HCT116 (cell line): ENCODE results near the gene FNDC11. TPM values are rescaled to one million over a fixed set of nuclear protein-coding genes. Genes with fewer than 3 reads are reported as not detected.

Experiments used
- ATAC-seq: fragments of 200-7000 bp; cut with Tn5 transposase; 2 replicates; pipeline ENCODE4 v1.9.1; 2020; ENCODE audit warnings: mild to moderate bottlenecking, moderate library complexity
- BruUV-seq: library from RNA; stranded (reverse); fragments of 400-500 nt; replicated peaks from 2 replicates; lab custom pipeline; 2021; lab: Mats Ljungman, UMichigan
- CTCF ChIA-PET: fragments of 300-600 bp; sonication (Branson Sonifier 250); formaldehyde crosslinking; loops from one replicate; lab custom pipeline; 2021; ENCODE audit warnings: antibody characterized with exemption; lab: Charles Lee
- POLR2A ChIA-PET: fragments of 300-600, 350-600 bp; sonication (Branson Sonifier 250); formaldehyde crosslinking; loops from one replicate; lab custom pipeline; 2021; ENCODE audit warnings: antibody characterized with exemption; lab: Charles Lee
- RAD21 ChIA-PET, 2 experiments: fragments of 300-600 bp; sonication (Branson Sonifier 250); formaldehyde crosslinking; loops; one replicate each; lab custom pipeline; 2023; ENCODE audit warnings: low total read pairs in 2 of 2; ENCODE audit not compliant: uncharacterized antibody in 2 of 2, unreplicated experiment in 2 of 2, low non-redundant PET in 1 of 2; lab: Charles Lee
- DNase-seq: peaks from one replicate; pipeline ENCODE4 v3.0.0-alpha.2; 2010; ENCODE audit warnings: low read depth, low spot score
- H2AFZ ChIP-seq: fragments of 200-600 bp; shearing (Covaris generic), sonication (generic); 2 replicates; pipeline ENCODE4 v1.6.1; 2017; ENCODE audit warnings: low read depth, mixed run types, mixed read lengths, antibody characterized with exemption, low read length; ENCODE audit not compliant: poor library complexity, severe bottlenecking
- H3K27ac ChIP-seq: 2 replicates; pipeline ENCODE4 v1.5.1; 2012; ENCODE audit warnings: low read depth, low read length
- H3K27me3 ChIP-seq: fragments of 200-600 bp; sonication (generic); 2 replicates; pipeline ENCODE4 v1.6.1; 2016; ENCODE audit warnings: mixed run types, low read length, mixed read lengths; ENCODE audit not compliant: insufficient read depth
- H3K36me3 ChIP-seq, 2 experiments: fragments of 200-500 bp in 1 of 2; fragments of 200-600 bp in 1 of 2; sonication (Bioruptor generic) in 1 of 2; sonication (generic) in 1 of 2; 2 replicates each; pipeline versions ENCODE4 v1.5.1 to v1.6.1; 2014 to 2016; ENCODE audit warnings: low read length in 2 of 2, inconsistent platforms in 1 of 2, mixed read lengths in 1 of 2, mixed run types in 1 of 2; ENCODE audit not compliant: insufficient read depth in 2 of 2, control insufficient read depth in 1 of 2
- H3K4me1 ChIP-seq, 2 experiments: fragments of 200-600 bp in 1 of 2; sonication (generic) in 1 of 2; 2 replicates each; pipeline versions ENCODE4 v1.5.1 to v1.6.1; 2012 to 2017; ENCODE audit warnings: low read length in 2 of 2, inconsistent platforms in 1 of 2, mild to moderate bottlenecking in 1 of 2, mixed read lengths in 1 of 2, mixed run types in 1 of 2, moderate library complexity in 1 of 2; ENCODE audit not compliant: insufficient read depth in 2 of 2, control insufficient read depth in 1 of 2
- H3K4me2 ChIP-seq: fragments of 200-600 bp; sonication (generic); 2 replicates; pipeline ENCODE4 v1.6.1; 2017; ENCODE audit warnings: mixed run types, low read length, mixed read lengths
- H3K4me3 ChIP-seq, 2 experiments: fragments of 200-600 bp in 1 of 2; sonication (generic) in 1 of 2; replicated peaks in 1 of 2; 2 replicates each; pipeline ENCODE4 v1.5.1; 2011 to 2016; ENCODE audit warnings: low read length in 2 of 2, control low read depth in 1 of 2, low read depth in 1 of 2, mild to moderate bottlenecking in 1 of 2, mixed read lengths in 1 of 2, mixed run types in 1 of 2
- H3K79me2 ChIP-seq: fragments of 200-600 bp; sonication (generic); 2 replicates; pipeline ENCODE4 v1.6.1; 2017; ENCODE audit warnings: mild to moderate bottlenecking, mixed run types, low read length, moderate library complexity, mixed read lengths; ENCODE audit not compliant: insufficient read depth
- H3K9ac ChIP-seq: fragments of 200-600 bp; sonication (generic); 2 replicates; pipeline ENCODE4 v1.6.1; 2016; ENCODE audit warnings: low read length, mixed read lengths
- H3K9me2 ChIP-seq: fragments of 200-600 bp; sonication (generic), shearing (Covaris generic); 2 replicates; pipeline ENCODE4 v1.6.1; 2017; ENCODE audit warnings: mixed run types, mild to moderate bottlenecking, moderate library complexity; ENCODE audit not compliant: insufficient read depth
- H3K9me3 ChIP-seq, 2 experiments: fragments of 200-500 bp in 1 of 2; fragments of 200-600 bp in 1 of 2; sonication (Bioruptor generic) in 1 of 2; sonication (generic) in 1 of 2; 2 replicates each; pipeline ENCODE4 v1.6.1; 2014 to 2017; ENCODE audit warnings: low read length in 2 of 2, mixed read lengths in 2 of 2, inconsistent platforms in 1 of 2, low read depth in 1 of 2, mild to moderate bottlenecking in 1 of 2, mixed run types in 1 of 2, moderate library complexity in 1 of 2; ENCODE audit not compliant: control insufficient read depth in 1 of 2, insufficient read depth in 1 of 2
- H4K20me1 ChIP-seq: fragments of 200-600 bp; sonication (generic), shearing (Covaris generic); 2 replicates; pipeline ENCODE4 v1.6.1; 2017; ENCODE audit warnings: mixed run types, mild to moderate bottlenecking, moderate library complexity; ENCODE audit not compliant: insufficient read depth
- ELF1 ChIP-seq: IDR thresholded peaks from 2 replicates; pipeline ENCODE4 v1.6.1; 2012; ENCODE audit warnings: low read depth, borderline replicate concordance
- FOSL1 ChIP-seq: IDR thresholded peaks from 2 replicates; pipeline ENCODE4 v1.6.1; 2012; ENCODE audit warnings: low read depth
- POLR2A ChIP-seq: IDR thresholded peaks from 2 replicates; pipeline ENCODE4 v1.7.0; 2011; ENCODE audit warnings: borderline replicate concordance; ENCODE audit not compliant: insufficient read depth, insufficient read length; ENCODE audit errors: extremely low read depth
- POLR2AphosphoS5 ChIP-seq: IDR thresholded peaks from 2 replicates; pipeline ENCODE4 v1.6.1; 2011; ENCODE audit warnings: mild to moderate bottlenecking, low read depth, low read length, moderate library complexity
- RAD21 ChIP-seq: IDR thresholded peaks from 2 replicates; pipeline ENCODE4 v1.6.1; 2012; ENCODE audit warnings: low read depth, mild to moderate bottlenecking
- SP1 ChIP-seq: IDR thresholded peaks from 2 replicates; pipeline ENCODE4 v1.6.1; 2012; ENCODE audit warnings: low read depth
- TCF7L2 ChIP-seq: IDR thresholded peaks from 2 replicates; pipeline ENCODE4 v1.7.0; 2011; ENCODE audit warnings: borderline replicate concordance, inconsistent platforms; ENCODE audit not compliant: insufficient read depth, insufficient read length; ENCODE audit errors: extremely low read depth
- YY1 ChIP-seq: IDR thresholded peaks from 2 replicates; pipeline ENCODE4 v1.6.1; 2011; ENCODE audit warnings: low read length, low read depth, moderate library complexity, mild to moderate bottlenecking; ENCODE audit not compliant: insufficient replicate concordance; ENCODE audit errors: extremely low read depth
- intact Hi-C: fragments of 100-400 bp; cut with micrococcal nuclease; formaldehyde crosslinking; loops from 2 replicates; pipeline ENCODE4 v1.10.0; 2022
- total RNA-seq: library from RNA; stranded (reverse); gene quantifications from one replicate; pipeline ENCODE4 v1.2.1, GENCODE V29; 2021; ENCODE audit not compliant: unreplicated experiment
- TF ChIP-seq, protein P1 (sequence below): IDR thresholded peaks from 2 replicates; pipeline ENCODE4 v1.6.1; 2012
- TF ChIP-seq, protein P2 (sequence below), 3 experiments: fragments of 200-600 bp in 1 of 3; sonication (generic) in 1 of 3; IDR thresholded peaks in 2 of 3; conservative IDR thresholded peaks in 1 of 3; 2 replicates each; pipeline ENCODE4 v1.5.1; 2012 to 2017; ENCODE audit warnings: low read depth in 2 of 3, low read length in 2 of 3, antibody characterized with exemption in 1 of 3, borderline replicate concordance in 1 of 3, control low read depth in 1 of 3, mild to moderate bottlenecking in 1 of 3, mixed read lengths in 1 of 3, mixed run types in 1 of 3, moderate library complexity in 1 of 3; ENCODE audit not compliant: insufficient read depth in 1 of 3
- TF ChIP-seq, protein P3 (sequence below): IDR thresholded peaks from 2 replicates; pipeline ENCODE4 v1.6.1; 2011; ENCODE audit warnings: mild to moderate bottlenecking, low read length, moderate library complexity; ENCODE audit not compliant: insufficient replicate concordance; ENCODE audit errors: extremely low read depth

The FNDC11 gene
- total RNA-seq, 1 experiment from 2014 or later = 5.5 TPM

DNA sequence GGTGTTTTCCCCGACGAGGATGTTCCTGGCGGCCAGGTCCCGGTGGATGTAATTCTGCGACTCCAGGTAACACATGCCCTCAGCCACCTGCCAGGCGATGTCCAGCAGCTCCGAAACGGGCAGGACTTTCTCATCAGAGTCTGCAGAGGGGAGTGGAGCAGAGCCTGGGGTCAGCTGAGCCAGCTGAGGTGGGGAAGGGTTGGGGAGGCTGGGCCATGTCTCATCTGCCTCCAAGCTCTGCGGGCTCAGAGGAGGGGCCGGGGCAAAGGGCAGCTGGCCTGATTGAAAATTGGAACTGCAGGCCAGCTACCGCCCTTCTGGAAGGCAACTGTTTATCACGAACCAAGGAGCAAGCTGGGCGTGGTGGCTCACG, 23.2 kb upstream of the FNDC11 start:
- RAD21 ChIA-PET = interaction anchor here in 1 of 2 experiments (0.6 kb wide), 1 partner anchor 11 kb away, joined by 3 read pairs; no protein-coding TSS in a partner anchor
- H3K27ac ChIP-seq = no peak overlapping the region
- H3K36me3 ChIP-seq = no peaks in the 10 kb centered on the region
- no peak for TF ChIP-seq POLR2A
- TF ChIP-seq ELF1 = no peak
- TF ChIP-seq RAD21 = no peak
- TF ChIP-seq, protein P1, sequence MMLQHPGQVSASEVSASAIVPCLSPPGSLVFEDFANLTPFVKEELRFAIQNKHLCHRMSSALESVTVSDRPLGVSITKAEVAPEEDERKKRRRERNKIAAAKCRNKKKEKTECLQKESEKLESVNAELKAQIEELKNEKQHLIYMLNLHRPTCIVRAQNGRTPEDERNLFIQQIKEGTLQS = no peak
- no peak for TF ChIP-seq SP1
- TF ChIP-seq YY1 = no peak
- TF ChIP-seq, protein P2, sequence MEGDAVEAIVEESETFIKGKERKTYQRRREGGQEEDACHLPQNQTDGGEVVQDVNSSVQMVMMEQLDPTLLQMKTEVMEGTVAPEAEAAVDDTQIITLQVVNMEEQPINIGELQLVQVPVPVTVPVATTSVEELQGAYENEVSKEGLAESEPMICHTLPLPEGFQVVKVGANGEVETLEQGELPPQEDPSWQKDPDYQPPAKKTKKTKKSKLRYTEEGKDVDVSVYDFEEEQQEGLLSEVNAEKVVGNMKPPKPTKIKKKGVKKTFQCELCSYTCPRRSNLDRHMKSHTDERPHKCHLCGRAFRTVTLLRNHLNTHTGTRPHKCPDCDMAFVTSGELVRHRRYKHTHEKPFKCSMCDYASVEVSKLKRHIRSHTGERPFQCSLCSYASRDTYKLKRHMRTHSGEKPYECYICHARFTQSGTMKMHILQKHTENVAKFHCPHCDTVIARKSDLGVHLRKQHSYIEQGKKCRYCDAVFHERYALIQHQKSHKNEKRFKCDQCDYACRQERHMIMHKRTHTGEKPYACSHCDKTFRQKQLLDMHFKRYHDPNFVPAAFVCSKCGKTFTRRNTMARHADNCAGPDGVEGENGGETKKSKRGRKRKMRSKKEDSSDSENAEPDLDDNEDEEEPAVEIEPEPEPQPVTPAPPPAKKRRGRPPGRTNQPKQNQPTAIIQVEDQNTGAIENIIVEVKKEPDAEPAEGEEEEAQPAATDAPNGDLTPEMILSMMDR (IDR thresholded peaks at IDR 0.05 in 2 of 3, conservative IDR thresholded peaks at IDR 0.05 in 1 of 3; ENCODE audit: borderline replicate concordance in 1 of 3, insufficient read depth in 1 of 3, low read depth in 2 of 3, low read length in 2 of 3) = no peak
- TF ChIP-seq, protein P3, sequence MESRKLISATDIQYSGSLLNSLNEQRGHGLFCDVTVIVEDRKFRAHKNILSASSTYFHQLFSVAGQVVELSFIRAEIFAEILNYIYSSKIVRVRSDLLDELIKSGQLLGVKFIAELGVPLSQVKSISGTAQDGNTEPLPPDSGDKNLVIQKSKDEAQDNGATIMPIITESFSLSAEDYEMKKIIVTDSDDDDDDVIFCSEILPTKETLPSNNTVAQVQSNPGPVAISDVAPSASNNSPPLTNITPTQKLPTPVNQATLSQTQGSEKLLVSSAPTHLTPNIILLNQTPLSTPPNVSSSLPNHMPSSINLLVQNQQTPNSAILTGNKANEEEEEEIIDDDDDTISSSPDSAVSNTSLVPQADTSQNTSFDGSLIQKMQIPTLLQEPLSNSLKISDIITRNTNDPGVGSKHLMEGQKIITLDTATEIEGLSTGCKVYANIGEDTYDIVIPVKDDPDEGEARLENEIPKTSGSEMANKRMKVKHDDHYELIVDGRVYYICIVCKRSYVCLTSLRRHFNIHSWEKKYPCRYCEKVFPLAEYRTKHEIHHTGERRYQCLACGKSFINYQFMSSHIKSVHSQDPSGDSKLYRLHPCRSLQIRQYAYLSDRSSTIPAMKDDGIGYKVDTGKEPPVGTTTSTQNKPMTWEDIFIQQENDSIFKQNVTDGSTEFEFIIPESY = no peak
- no peak for TF ChIP-seq FOSL1
- no peak for TF ChIP-seq POLR2AphosphoS5
- TF ChIP-seq TCF7L2 = no peak
- no peak for DNase-seq
- POLR2A ChIA-PET = interaction anchor here (2.4 kb wide), 1 partner anchor 10 kb away, joined by 7 read pairs; the partner anchor contains the start of gene PPDPF
- H3K9me3 ChIP-seq = no peaks in the 10 kb centered on the region
- BruUV-seq = no TSS peak
- no peak for ATAC-seq
- no peak overlapping the region for H3K9ac ChIP-seq
- no peaks in the 10 kb centered on the region for H3K79me2 ChIP-seq
- no peaks in the 10 kb centered on the region for H4K20me1 ChIP-seq
- no peak overlapping the region for H3K4me2 ChIP-seq
- no peaks in the 10 kb centered on the region for H3K9me2 ChIP-seq
- H3K4me1 ChIP-seq = peaks cover 18 to 27% of the 10 kb centered on the region in 2 experiments
- no peaks in the 10 kb centered on the region for H3K27me3 ChIP-seq
- intact Hi-C loops = loop anchor here (10.0 kb wide), 1 partner anchor 96 kb away; no protein-coding TSS in a partner anchor
- CTCF ChIA-PET = interaction anchor here (0.7 to 1.6 kb wide), 2 partner anchors 10 to 449 kb away, joined by 3 read pairs; no protein-coding TSS in a partner anchor
- H2AFZ ChIP-seq = no peak overlapping the region
- no peak overlapping the region for H3K4me3 ChIP-seq
